ENCODE results near the gene DOCK2. TPM values are rescaled to one million over a fixed set of nuclear protein-coding genes. Genes with fewer than 3 reads are reported as not detected.

The DOCK2 gene
- polyA plus RNA-seq, 1 experiment: 2.0 TPM

- ChIA-PET POLR2A (interaction anchor here (0.7 kb wide), 1 partner anchor 38 kb away, joined by 8 read pairs; no protein-coding TSS in a partner anchor), CTCF (no interaction called here)
- Histone ChIP-seq H3K36me3 (ENCODE audit: control insufficient read depth, insufficient read depth, low read length) (no peaks in the 10 kb centered on the region; the same call in 1 of the 2 replicates), H3K27me3 (ENCODE audit: control insufficient read depth, insufficient read depth, low read length) (no peaks in the 10 kb centered on the region), H3K4me3 (ENCODE audit: low read depth, low read length) (no peak overlapping the region)
- no peak for DNase-seq (ENCODE audit: low read depth)
- TF ChIP-seq, protein P1, sequence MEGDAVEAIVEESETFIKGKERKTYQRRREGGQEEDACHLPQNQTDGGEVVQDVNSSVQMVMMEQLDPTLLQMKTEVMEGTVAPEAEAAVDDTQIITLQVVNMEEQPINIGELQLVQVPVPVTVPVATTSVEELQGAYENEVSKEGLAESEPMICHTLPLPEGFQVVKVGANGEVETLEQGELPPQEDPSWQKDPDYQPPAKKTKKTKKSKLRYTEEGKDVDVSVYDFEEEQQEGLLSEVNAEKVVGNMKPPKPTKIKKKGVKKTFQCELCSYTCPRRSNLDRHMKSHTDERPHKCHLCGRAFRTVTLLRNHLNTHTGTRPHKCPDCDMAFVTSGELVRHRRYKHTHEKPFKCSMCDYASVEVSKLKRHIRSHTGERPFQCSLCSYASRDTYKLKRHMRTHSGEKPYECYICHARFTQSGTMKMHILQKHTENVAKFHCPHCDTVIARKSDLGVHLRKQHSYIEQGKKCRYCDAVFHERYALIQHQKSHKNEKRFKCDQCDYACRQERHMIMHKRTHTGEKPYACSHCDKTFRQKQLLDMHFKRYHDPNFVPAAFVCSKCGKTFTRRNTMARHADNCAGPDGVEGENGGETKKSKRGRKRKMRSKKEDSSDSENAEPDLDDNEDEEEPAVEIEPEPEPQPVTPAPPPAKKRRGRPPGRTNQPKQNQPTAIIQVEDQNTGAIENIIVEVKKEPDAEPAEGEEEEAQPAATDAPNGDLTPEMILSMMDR (IDR thresholded peaks at IDR 0.05; ENCODE audit: insufficient read depth, low read depth, low read length): no peak
Measured at GRCh38 chr5:169781420-169782345, 144.6 kb downstream of the DOCK2 start.

DNA sequence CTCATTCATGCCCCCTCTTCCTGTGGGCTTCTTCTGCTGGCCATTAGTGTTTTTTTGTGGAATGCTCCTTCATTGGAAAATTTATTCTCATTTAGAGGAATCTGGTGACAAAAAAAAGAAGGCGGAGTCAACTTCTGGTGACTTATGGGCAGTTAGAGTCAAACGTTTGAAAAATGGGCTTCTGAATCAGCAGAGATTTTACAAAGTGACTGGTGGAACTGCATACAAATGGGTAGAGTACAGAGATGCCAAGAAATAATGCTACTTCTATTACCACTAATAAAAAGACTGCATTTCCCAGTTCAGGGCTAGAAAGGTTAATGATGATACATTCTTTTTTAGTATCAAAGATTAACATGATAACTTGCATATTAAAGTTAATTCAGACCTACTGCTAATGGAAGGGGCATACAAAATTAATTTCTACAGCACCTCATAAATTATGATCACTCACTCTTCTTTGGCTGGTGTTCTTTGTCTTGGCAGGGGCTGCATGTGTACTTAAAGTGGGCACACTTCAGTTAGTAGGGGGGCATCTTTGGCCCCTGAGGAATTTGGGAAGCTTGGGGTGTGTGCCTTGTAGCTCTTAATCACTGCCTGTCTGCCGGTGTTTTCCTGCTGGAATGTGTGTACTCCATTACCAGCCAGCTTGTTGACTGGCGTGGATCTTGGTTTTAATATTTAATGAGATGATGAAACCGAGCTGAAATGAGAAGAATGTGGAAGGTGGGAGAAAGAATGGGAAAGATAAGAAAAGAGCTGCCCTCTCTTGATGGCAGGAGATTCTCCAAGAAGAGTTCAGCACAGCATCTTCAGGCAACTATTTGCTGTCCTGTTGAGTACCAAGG, 148.9 kb downstream of the DOCK2 start:
- H3K36me3 ChIP-seq (ENCODE audit: control insufficient read depth, insufficient read depth, low read length): no peaks in the 10 kb centered on the region
- H3K27me3 ChIP-seq (ENCODE audit: control insufficient read depth, insufficient read depth, low read length): no peaks in the 10 kb centered on the region
- TF ChIP-seq, protein P1 (IDR thresholded peaks at IDR 0.05; ENCODE audit: insufficient read depth, low read depth, low read length): no peak
- no peak for DNase-seq (ENCODE audit: low read depth)
- ChIA-PET CTCF (no interaction called here), POLR2A (interaction anchor here (0.6 kb wide), 2 partner anchors 185 to 253 kb away, joined by 3 to 5 read pairs; no protein-coding TSS in a partner anchor)
- H3K4me3 ChIP-seq (ENCODE audit: low read depth, low read length): no peak overlapping the region

- Histone ChIP-seq H3K4me3 (ENCODE audit: low read depth, low read length) (no peak overlapping the region), H3K27me3 (ENCODE audit: control insufficient read depth, insufficient read depth, low read length) (no peaks in the 10 kb centered on the region), H3K36me3 (ENCODE audit: control insufficient read depth, insufficient read depth, low read length) (no peaks in the 10 kb centered on the region)
- POLR2A ChIA-PET: no interaction called here
- no peak for DNase-seq (ENCODE audit: low read depth)
- CTCF ChIA-PET: interaction anchor here (0.6 to 0.8 kb wide), 2 partner anchors 14 to 1578 kb away, joined by 3 read pairs; no protein-coding TSS in a partner anchor
- TF ChIP-seq, protein P1 (IDR thresholded peaks at IDR 0.05; ENCODE audit: insufficient read depth, low read depth, low read length): no peak
Measured at GRCh38 chr5:169788168-169788567, 151.1 kb downstream of the DOCK2 start.

DNA sequence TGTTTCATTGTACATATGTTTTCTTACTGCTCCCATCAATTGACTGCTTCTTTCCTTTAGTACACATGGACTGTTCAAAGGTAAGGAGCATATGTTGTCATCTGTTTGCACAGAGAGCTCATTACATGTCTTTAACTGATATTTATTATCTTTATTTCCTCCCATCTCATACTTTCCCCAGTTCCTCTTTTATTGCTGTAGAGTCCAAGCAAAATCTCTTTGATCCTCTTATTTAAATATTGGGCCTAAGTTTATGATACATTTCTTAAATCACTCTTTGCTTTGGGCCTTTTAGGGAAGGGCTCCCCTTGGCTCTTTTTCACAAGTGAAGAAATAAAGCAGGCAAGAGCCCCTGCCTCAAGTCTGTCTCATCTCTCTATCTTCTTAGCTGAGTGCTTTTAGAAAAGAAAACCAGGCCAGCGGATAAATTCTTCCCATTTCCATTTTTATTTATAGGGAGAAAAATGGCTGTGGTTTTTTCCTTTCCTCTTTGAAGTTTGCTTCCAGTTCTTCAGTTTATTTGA, 152.4 kb downstream of the DOCK2 start:
- ChIA-PET CTCF (no interaction called here), POLR2A (no interaction called here)
- no peak for DNase-seq (ENCODE audit: low read depth)

More for the DNA sequence above, 152.4 kb downstream of the DOCK2 start:
- TF ChIP-seq, protein P1 (IDR thresholded peaks at IDR 0.05; ENCODE audit: insufficient read depth, low read depth, low read length): no peak
- no peaks in the 10 kb centered on the region for H3K27me3 ChIP-seq (ENCODE audit: control insufficient read depth, insufficient read depth, low read length)
- H3K4me3 ChIP-seq (ENCODE audit: low read depth, low read length): no peak overlapping the region
- H3K36me3 ChIP-seq (ENCODE audit: control insufficient read depth, insufficient read depth, low read length): no peaks in the 10 kb centered on the region
